Measurements from ENCODE around the gene TTC22. TPM values are rescaled to one million over a fixed set of nuclear protein-coding genes. Genes with fewer than 3 reads are reported as not detected.
A peak's percentile ranks its signal among the peaks of the same experiment; 100 is the strongest.

The TTC22 gene
- total RNA-seq, 2 experiments from 2014 or later = 4.6 to 5.3 TPM

- Mint-ChIP-seq H3K9me3 (no peaks in the 10 kb centered on the region), H3K27me3 (no peaks in the 10 kb centered on the region), H3K4me3 (peak overlapping the region; percentile 84), H3K4me1 (ENCODE audit: low read depth) (peaks cover 59% of the 10 kb centered on the region), H3K27ac (peak overlapping the region; percentile 67), H3K36me3 (no peaks in the 10 kb centered on the region)
- DNase-seq = no peak
- intact Hi-C loops (cut with micrococcal nuclease) = loop anchor here (2.0 kb wide), 1 partner anchor 87 kb away; the partner anchor contains the start of gene DHCR24
- ChIA-PET POLR2A (interaction anchor here (0.8 to 4.0 kb wide), 4 partner anchors 8 to 84 kb away, joined by 3 to 23 read pairs (median 5); partner anchors contain the start of gene TTC4), CTCF (interaction anchor here (0.9 to 5.3 kb wide), 14 partner anchors 8 to 752 kb away, joined by 3 to 38 read pairs (median 6); partner anchors contain the start of gene PARS2)
Observed at GRCh38 chr1:54800041-54800898, 853 bp downstream of the TTC22 start.

DNA sequence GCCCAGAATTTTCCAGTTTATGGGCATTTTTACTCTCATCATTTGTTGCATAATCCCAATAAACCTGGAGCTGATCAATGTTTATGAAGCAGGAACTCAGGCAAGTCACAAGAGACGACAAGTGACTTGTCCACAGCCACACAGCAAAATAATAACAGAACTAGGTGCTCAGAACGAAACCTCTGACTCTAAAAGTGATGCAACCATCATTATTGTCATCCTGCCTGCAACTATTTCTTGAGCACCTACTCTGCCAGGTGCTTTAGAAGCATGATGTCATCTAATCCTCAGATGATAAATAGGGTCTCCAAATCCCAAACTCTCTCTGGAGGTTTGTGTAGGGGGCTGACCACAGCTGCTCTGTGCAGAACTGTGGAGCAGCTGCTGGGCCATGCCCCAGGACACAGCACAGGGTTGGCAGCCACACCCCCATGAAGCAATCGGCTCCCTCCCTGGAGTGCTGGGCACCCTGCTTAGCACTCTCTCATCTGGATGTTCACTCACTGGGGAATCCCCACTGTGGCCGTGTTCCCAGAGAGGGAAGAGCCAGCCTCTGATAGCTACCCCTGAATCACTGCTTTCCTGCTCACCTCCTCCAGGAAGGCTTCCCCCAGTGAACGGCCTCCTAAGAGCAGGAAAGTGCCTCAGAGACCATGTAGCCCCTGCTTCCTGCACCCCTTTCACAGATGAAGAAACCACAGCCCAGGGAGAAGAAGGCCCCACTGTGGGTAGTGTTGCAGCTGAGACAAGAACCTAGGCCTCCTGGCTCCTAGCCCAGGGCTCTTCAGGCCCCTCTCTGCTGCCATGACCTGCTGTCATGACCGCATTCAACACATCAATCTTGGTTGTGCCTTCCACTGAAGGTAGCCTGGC, 2.1 kb downstream of the TTC22 start:
- ChIA-PET POLR2A (interaction anchor here (0.6 to 4.0 kb wide), 4 partner anchors 34 to 851 kb away, joined by 3 to 23 read pairs (median 4); partner anchors contain the start of gene TTC4), CTCF (interaction anchor here (0.6 to 5.3 kb wide), 8 partner anchors 8 to 187 kb away, joined by 3 to 38 read pairs (median 12); partner anchors contain the start of gene PARS2)
- peak; percentile 78 for DNase-seq
- intact Hi-C loops (cut with micrococcal nuclease) = loop anchor here (1.0 to 10.0 kb wide), 4 partner anchors 83 to 746 kb away; partner anchors contain the start of genes TCEANC2 and TMEM59
- no peaks in the 10 kb centered on the region for H3K9me3 Mint-ChIP-seq
- peaks cover 60% of the 10 kb centered on the region for H3K4me1 Mint-ChIP-seq (ENCODE audit: low read depth)
- H3K27ac Mint-ChIP-seq = peak overlapping the region; percentile 96
- no peaks in the 10 kb centered on the region for H3K36me3 Mint-ChIP-seq
- H3K4me3 Mint-ChIP-seq = peak overlapping the region; percentile 78
- H3K27me3 Mint-ChIP-seq = no peaks in the 10 kb centered on the region

DNA sequence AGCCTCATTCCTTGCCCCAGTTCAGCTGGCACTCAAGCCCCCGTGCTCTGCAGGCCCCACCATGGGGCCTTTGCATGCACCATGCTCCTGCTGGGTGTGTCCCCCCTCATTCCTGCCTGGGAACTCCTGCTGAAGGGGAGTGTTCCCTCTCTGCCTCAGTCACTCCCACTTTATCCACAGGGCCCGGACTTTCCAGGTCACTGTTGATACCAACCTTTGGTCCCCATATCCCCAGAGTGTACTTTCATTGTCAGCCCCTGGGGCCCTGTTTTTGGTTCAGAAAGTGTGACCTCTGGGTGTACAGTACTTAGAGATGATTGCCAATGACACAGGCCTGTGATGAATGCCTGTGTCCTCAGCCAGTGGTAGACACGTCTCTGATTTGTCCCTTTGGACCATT, 2.9 kb downstream of the TTC22 start:
- CTCF ChIA-PET = interaction anchor here (2.3 to 5.3 kb wide), 3 partner anchors 9 to 124 kb away, joined by 6 to 38 read pairs (median 28); partner anchors contain the start of gene PARS2

GRCh38 chr1:54796902-54797301, 4.2 kb downstream of the TTC22 start:
- DNase-seq = no peak
- no peak overlapping the region for H3K27ac Mint-ChIP-seq

More for the DNA sequence above, 2.9 kb downstream of the TTC22 start:
- no peaks in the 10 kb centered on the region for H3K9me3 Mint-ChIP-seq
- no peak overlapping the region for H3K4me3 Mint-ChIP-seq
- intact Hi-C loops (cut with micrococcal nuclease) = loop anchor here (5.0 to 10.0 kb wide), 2 partner anchors 311 to 513 kb away; no protein-coding TSS in a partner anchor
- H3K27ac Mint-ChIP-seq = peak overlapping the region; percentile 96
- peaks cover 56% of the 10 kb centered on the region for H3K4me1 Mint-ChIP-seq (ENCODE audit: low read depth)
- no peaks in the 10 kb centered on the region for H3K27me3 Mint-ChIP-seq
- POLR2A ChIA-PET = interaction anchor here (1.0 to 4.0 kb wide), 3 partner anchors 33 to 82 kb away, joined by 3 to 23 read pairs (median 3); partner anchors contain the start of gene TTC4
- no peaks in the 10 kb centered on the region for H3K36me3 Mint-ChIP-seq
- peak; percentile 22 for DNase-seq

DNA sequence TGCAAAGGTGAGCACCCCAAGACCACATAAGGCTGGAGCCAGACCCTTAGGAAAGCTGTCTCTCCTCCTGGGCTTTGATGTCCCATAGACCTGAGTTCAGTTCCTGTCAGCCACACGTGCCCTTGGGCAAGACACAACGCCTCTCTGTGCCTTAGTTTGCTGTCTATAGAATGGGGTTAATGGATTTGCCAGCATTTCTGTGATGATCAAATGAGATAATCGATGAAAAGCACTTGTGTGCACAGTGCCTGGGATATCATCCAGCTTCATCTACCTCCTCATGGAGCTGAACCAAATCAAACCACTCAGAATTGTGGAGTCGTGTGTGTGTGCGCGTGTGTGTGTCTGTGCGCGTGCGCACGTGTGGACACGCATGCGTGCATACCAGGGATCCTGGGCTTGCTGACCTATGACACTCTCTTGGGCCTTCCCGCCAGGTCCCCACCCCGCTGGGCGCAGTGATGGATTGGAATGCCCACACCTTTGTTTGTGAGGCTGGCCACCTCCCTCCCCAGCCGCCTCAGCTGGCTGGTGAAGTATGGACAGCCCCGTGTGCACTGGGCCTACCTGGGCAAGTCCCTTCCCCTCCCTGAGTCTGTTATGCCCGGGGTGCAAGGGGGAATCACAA, 5.2 kb downstream of the TTC22 start:
- CTCF ChIA-PET = interaction anchor here (0.7 to 1.2 kb wide), 4 partner anchors 9 to 123 kb away, joined by 3 read pairs; no protein-coding TSS in a partner anchor
- peaks cover 51% of the 10 kb centered on the region for H3K4me1 Mint-ChIP-seq (ENCODE audit: low read depth)

More at GRCh38 chr1:54796902-54797301, 4.2 kb downstream of the TTC22 start:
- Mint-ChIP-seq H3K4me3 (no peak overlapping the region), H3K4me1 (ENCODE audit: low read depth) (peaks cover 54% of the 10 kb centered on the region), H3K27me3 (no peaks in the 10 kb centered on the region), H3K9me3 (peaks cover 4% of the 10 kb centered on the region), H3K36me3 (peaks cover 2% of the 10 kb centered on the region)
- intact Hi-C loops (cut with micrococcal nuclease) = loop anchor here (5.0 to 10.0 kb wide), 2 partner anchors 310 to 512 kb away; no protein-coding TSS in a partner anchor
- ChIA-PET CTCF (interaction anchor here (0.7 kb wide), 1 partner anchor 110 kb away, joined by 3 read pairs; no protein-coding TSS in a partner anchor), POLR2A (interaction anchor here (0.6 kb wide), 1 partner anchor 339 kb away, joined by 5 read pairs; no protein-coding TSS in a partner anchor)

GRCh38 chr1:54795356-54795665, 5.8 kb downstream of the TTC22 start:
- no peak overlapping the region for H3K4me3 Mint-ChIP-seq
- intact Hi-C loops (cut with micrococcal nuclease) = loop anchor here (5.0 to 10.0 kb wide), 2 partner anchors 308 to 511 kb away; no protein-coding TSS in a partner anchor
- H3K4me1 Mint-ChIP-seq (ENCODE audit: low read depth) = peaks cover 50% of the 10 kb centered on the region

More for the DNA sequence above, 5.2 kb downstream of the TTC22 start:
- no peaks in the 10 kb centered on the region for H3K27me3 Mint-ChIP-seq
- POLR2A ChIA-PET = interaction anchor here (0.6 kb wide), 1 partner anchor 338 kb away, joined by 5 read pairs; no protein-coding TSS in a partner anchor
- no peak for DNase-seq
- H3K27ac Mint-ChIP-seq = no peak overlapping the region
- H3K4me3 Mint-ChIP-seq = no peak overlapping the region
- intact Hi-C loops (cut with micrococcal nuclease) = loop anchor here (5.0 to 10.0 kb wide), 2 partner anchors 309 to 511 kb away; no protein-coding TSS in a partner anchor
- peaks cover 5% of the 10 kb centered on the region for H3K9me3 Mint-ChIP-seq
- peaks cover 5% of the 10 kb centered on the region for H3K36me3 Mint-ChIP-seq

DNA sequence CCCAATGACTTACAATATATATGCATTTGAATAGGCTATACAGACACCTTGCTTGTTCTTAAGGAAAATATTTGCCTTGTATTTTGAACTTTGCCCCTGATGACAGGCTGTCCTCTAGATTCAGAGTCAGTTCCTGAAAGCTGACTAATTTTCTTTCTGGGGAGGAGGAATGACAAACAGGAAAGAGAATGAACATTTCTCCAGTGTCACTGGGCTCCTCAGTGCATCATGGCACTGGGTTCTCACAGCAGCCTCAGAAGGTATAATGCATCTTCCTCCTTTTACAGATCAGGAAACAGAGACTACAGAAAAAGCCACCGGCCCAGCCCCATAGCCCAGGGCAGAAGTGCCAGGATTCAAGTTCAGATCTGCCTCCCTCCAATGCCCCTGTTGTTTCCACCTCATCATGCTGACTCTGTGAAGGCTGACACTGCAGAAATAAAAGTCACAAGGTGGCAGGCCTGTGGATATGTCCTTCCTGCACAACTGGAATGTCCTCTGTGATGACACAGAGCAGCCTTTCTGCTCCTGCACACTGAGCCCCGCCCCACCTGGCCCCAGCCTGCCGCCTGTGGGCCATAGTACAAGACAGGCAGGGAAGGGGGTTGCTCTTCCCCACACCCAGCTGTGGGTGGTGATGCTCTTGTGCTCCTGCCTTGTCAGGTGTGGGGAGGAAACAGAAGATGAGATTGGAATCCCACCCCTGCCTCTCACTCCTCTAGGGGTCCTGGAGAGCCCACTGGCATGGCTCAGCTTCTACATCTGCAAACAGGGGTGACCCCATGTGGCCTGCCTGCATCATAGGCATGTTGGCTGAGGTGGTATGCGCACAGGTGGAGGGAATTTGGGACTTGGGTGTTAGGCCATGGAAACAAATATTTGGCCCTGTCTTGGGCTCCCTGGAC, 6.4 kb downstream of the TTC22 start:
- peak; percentile 38 for DNase-seq
- Mint-ChIP-seq H3K9me3 (peaks cover 5% of the 10 kb centered on the region), H3K4me3 (no peak overlapping the region), H3K4me1 (ENCODE audit: low read depth) (peaks cover 44% of the 10 kb centered on the region), H3K27me3 (no peaks in the 10 kb centered on the region), H3K27ac (peak overlapping the region; percentile 54), H3K36me3 (peaks cover 5% of the 10 kb centered on the region)
- ChIA-PET CTCF (interaction anchor here (0.8 to 1.2 kb wide), 2 partner anchors 10 to 15 kb away, joined by 3 read pairs; no protein-coding TSS in a partner anchor), POLR2A (interaction anchor here (1.0 kb wide), 1 partner anchor 78 kb away, joined by 3 read pairs; no protein-coding TSS in a partner anchor)
- intact Hi-C loops (cut with micrococcal nuclease) = loop anchor here (5.0 to 10.0 kb wide), 2 partner anchors 307 to 510 kb away; no protein-coding TSS in a partner anchor

More at GRCh38 chr1:54795356-54795665, 5.8 kb downstream of the TTC22 start:
- Mint-ChIP-seq H3K27ac (no peak overlapping the region), H3K36me3 (peaks cover 5% of the 10 kb centered on the region), H3K27me3 (no peaks in the 10 kb centered on the region), H3K9me3 (peaks cover 5% of the 10 kb centered on the region)
- no peak for DNase-seq
- ChIA-PET POLR2A (no interaction called here), CTCF (interaction anchor here (0.8 to 1.2 kb wide), 3 partner anchors 9 to 123 kb away, joined by 3 read pairs; no protein-coding TSS in a partner anchor)

GRCh38 chr1:54792686-54793282, 8.3 kb downstream of the TTC22 start:
- ChIA-PET POLR2A (interaction anchor here (1.2 kb wide), 1 partner anchor 8 kb away, joined by 6 read pairs; the partner anchor contains the start of gene TTC22), CTCF (interaction anchor here (0.6 to 2.4 kb wide), 15 partner anchors 8 to 711 kb away, joined by 3 to 20 read pairs (median 5); partner anchors contain the start of gene TTC22)
- H3K4me3 Mint-ChIP-seq = no peak overlapping the region
- no peak for DNase-seq
- H3K9me3 Mint-ChIP-seq = peaks cover 5% of the 10 kb centered on the region
- intact Hi-C loops (cut with micrococcal nuclease) = loop anchor here (10.0 kb wide), 1 partner anchor 508 kb away; no protein-coding TSS in a partner anchor
- H3K27me3 Mint-ChIP-seq = no peaks in the 10 kb centered on the region
- H3K36me3 Mint-ChIP-seq = peaks cover 5% of the 10 kb centered on the region
- peaks cover 25% of the 10 kb centered on the region for H3K4me1 Mint-ChIP-seq (ENCODE audit: low read depth)
- no peak overlapping the region for H3K27ac Mint-ChIP-seq

DNA sequence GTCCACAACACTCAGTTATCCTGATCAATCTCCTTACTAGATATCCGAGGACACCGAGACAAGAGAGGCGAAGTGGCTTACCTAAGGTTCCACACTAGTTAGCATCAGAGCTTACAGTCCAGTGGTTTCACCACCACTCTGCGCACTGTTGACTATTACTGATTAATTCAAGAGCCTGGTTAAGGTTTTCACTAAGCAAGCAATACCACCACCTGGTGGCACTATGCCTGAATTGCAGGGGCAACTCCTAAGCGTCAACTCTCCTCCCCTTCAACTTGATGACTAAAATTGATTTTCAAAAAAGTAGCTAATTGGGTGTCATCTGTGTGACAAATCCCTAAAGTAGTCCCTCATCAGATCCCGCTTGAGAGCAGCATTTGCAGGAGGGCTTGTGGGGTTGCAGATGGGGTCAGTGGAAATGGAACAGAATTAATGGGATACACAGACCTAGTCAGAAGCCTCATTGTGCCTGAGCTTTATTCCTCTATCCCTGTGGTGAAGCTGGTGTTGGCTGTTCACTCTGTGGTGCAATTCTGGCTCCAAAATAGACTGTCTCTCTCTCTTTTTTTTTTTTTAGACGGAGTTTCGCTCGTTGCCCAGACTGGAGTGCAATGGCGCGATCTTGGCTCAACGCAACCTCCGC, 9.1 kb downstream of the TTC22 start:
- ChIA-PET CTCF (interaction anchor here (0.6 to 2.4 kb wide), 21 partner anchors 9 to 710 kb away, joined by 3 to 20 read pairs (median 4); partner anchors contain the start of gene TTC22), POLR2A (interaction anchor here (1.2 kb wide), 1 partner anchor 9 kb away, joined by 6 read pairs; the partner anchor contains the start of gene TTC22)
- Mint-ChIP-seq H3K4me1 (ENCODE audit: low read depth) (peaks cover 22% of the 10 kb centered on the region), H3K27ac (no peak overlapping the region), H3K36me3 (peaks cover 5% of the 10 kb centered on the region), H3K4me3 (no peak overlapping the region), H3K9me3 (peaks cover 5% of the 10 kb centered on the region), H3K27me3 (no peaks in the 10 kb centered on the region)
- peak; percentile 75 for DNase-seq
- intact Hi-C loops (cut with micrococcal nuclease) = loop anchor here (10.0 kb wide), 1 partner anchor 507 kb away; no protein-coding TSS in a partner anchor
